ENCODE measurements around the gene KCNC2. TPM values are rescaled to one million over a fixed set of nuclear protein-coding genes. Genes with fewer than 3 reads are reported as not detected.

Gene KCNC2
- total RNA-seq, 4 donors from 2014 or later: not detected

GRCh38 chr12:75207338-75208083 lies 2.1 kb downstream of the KCNC2 start:
- H3K9me3 ChIP-seq: no peaks in the 10 kb centered on the region
- intact Hi-C loops (cut with DNase I): no loop called here
- no peak for DNase-seq
- H3K4me1 ChIP-seq: peaks cover 0 to 5% of the 10 kb centered on the region in 2 donors
- WGBS, 2 donors: 7 to 9% methylated on average over 18 to 27 of the region's 78 CpGs
- no peaks in the 10 kb centered on the region for H3K36me3 ChIP-seq
- no peak overlapping the region for H3K27ac ChIP-seq
- H3K4me3 ChIP-seq (replicated peaks in 1 of 3): no peak overlapping the region
- peaks cover 10% of the 10 kb centered on the region for H3K27me3 ChIP-seq
- TF ChIP-seq POLR2A (IDR thresholded peaks at IDR 0.05) (no peak), CTCF (IDR thresholded peaks at IDR 0.05) (no peak)

GRCh38 chr12:75205558-75205957 lies 4.1 kb downstream of the KCNC2 start:
- Histone ChIP-seq H3K4me3 (replicated peaks in 1 of 3) (no peak overlapping the region), H3K9me3 (no peaks in the 10 kb centered on the region), H3K27me3 (peaks cover 10% of the 10 kb centered on the region), H3K36me3 (no peaks in the 10 kb centered on the region), H3K27ac (no peak overlapping the region), H3K4me1 (peaks cover 0 to 5% of the 10 kb centered on the region in 2 donors)
- 67 to 73% methylated on average over 1 of the region's 1 CpG for WGBS, 2 donors
- TF ChIP-seq POLR2A (IDR thresholded peaks at IDR 0.05) (no peak), CTCF (IDR thresholded peaks at IDR 0.05) (no peak)
- intact Hi-C loops (cut with DNase I): no loop called here
- DNase-seq: no peak

GRCh38 chr12:75196865-75197264 lies 12.8 kb downstream of the KCNC2 start:
- H3K36me3 ChIP-seq: no peaks in the 10 kb centered on the region
- no peak overlapping the region for H3K4me3 ChIP-seq (replicated peaks in 1 of 3)
- intact Hi-C loops (cut with DNase I): no loop called here
- H3K4me1 ChIP-seq: no peaks in the 10 kb centered on the region
- no peak for DNase-seq
- TF ChIP-seq POLR2A (IDR thresholded peaks at IDR 0.05) (no peak), CTCF (IDR thresholded peaks at IDR 0.05) (no peak)
- no peak overlapping the region for H3K27ac ChIP-seq
- no peaks in the 10 kb centered on the region for H3K27me3 ChIP-seq
- H3K9me3 ChIP-seq: no peaks in the 10 kb centered on the region

GRCh38 chr12:75196408-75196807 lies 13.2 kb downstream of the KCNC2 start:
- Histone ChIP-seq H3K27ac (no peak overlapping the region), H3K4me1 (no peaks in the 10 kb centered on the region), H3K4me3 (replicated peaks in 1 of 3) (no peak overlapping the region), H3K9me3 (no peaks in the 10 kb centered on the region), H3K27me3 (no peaks in the 10 kb centered on the region), H3K36me3 (no peaks in the 10 kb centered on the region)
- WGBS, 2 donors: 74 to 78% methylated on average over 3 of the region's 3 CpGs
- no peak for DNase-seq
- TF ChIP-seq CTCF (IDR thresholded peaks at IDR 0.05) (no peak), POLR2A (IDR thresholded peaks at IDR 0.05) (no peak)
- intact Hi-C loops (cut with DNase I): no loop called here

GRCh38 chr12:75194250-75194649 lies 15.4 kb downstream of the KCNC2 start:
- H3K27ac ChIP-seq: no peak overlapping the region
- no peak for DNase-seq
- TF ChIP-seq POLR2A (IDR thresholded peaks at IDR 0.05) (no peak), CTCF (IDR thresholded peaks at IDR 0.05) (no peak)
- no peaks in the 10 kb centered on the region for H3K9me3 ChIP-seq
- H3K36me3 ChIP-seq: no peaks in the 10 kb centered on the region
- no peaks in the 10 kb centered on the region for H3K27me3 ChIP-seq
- intact Hi-C loops (cut with DNase I): no loop called here
- H3K4me3 ChIP-seq (replicated peaks in 1 of 3): no peak overlapping the region
- no peaks in the 10 kb centered on the region for H3K4me1 ChIP-seq
- WGBS, 2 donors: 76 to 80% methylated on average over 3 of the region's 3 CpGs

Measured in thyroid gland (tissue), 4 donors.